Measurements from ENCODE around the gene CHKA. TPM values are rescaled to one million over a fixed set of nuclear protein-coding genes. Genes with fewer than 3 reads are reported as not detected.

CHKA gene
- total RNA-seq, 1 experiment from 2014 or later: 63.0 TPM

GRCh38 chr11:68035266-68035876, 85.8 kb downstream of the CHKA start:
- Histone ChIP-seq H4K8ac (replicated peaks; ENCODE audit: insufficient read length, low read depth, low read length) (no peak overlapping the region), H3K4ac (ENCODE audit: low read depth, low read length) (no peak overlapping the region), H2BK120ac (ENCODE audit: low read depth, low read length, poor library complexity, severe bottlenecking) (no peak overlapping the region), H2BK15ac (ENCODE audit: low read depth, low read length) (no peak overlapping the region), H3K23me2 (ENCODE audit: insufficient read length, low read depth, low read length, poor library complexity, severe bottlenecking) (no peaks in the 10 kb centered on the region), H2BK12ac (ENCODE audit: insufficient read length, low read depth, low read length) (no peak overlapping the region), H3K27me3 (ENCODE audit: insufficient read depth, low read length) (no peaks in the 10 kb centered on the region), H3T11ph (ENCODE audit: low read length) (no peak overlapping the region), H3K56ac (ENCODE audit: insufficient read length, low read depth, low read length) (no peak overlapping the region), H2BK20ac (ENCODE audit: low read depth, low read length, poor library complexity, severe bottlenecking) (no peak overlapping the region), H2BK5ac (ENCODE audit: insufficient read length, low read length) (no peak overlapping the region), H2AFZ (ENCODE audit: low read length) (no peak overlapping the region), H2AK5ac (ENCODE audit: insufficient read length, low read length) (no peak overlapping the region), H3K9me3 (ENCODE audit: control insufficient read depth, low read depth, low read length) (no peaks in the 10 kb centered on the region), H4K91ac (ENCODE audit: insufficient read length, low read depth, low read length) (no peak overlapping the region), H3K18ac (ENCODE audit: insufficient read length, low read depth, low read length) (no peak overlapping the region), H4K20me1 (ENCODE audit: control insufficient read depth, insufficient read depth, insufficient read length) (no peaks in the 10 kb centered on the region), H3K14ac (ENCODE audit: insufficient read depth, low read length) (no peak overlapping the region), H3K79me2 (ENCODE audit: insufficient read depth, low read length) (no peaks in the 10 kb centered on the region), H3K4me1 (ENCODE audit: insufficient read depth, low read length) (no peaks in the 10 kb centered on the region; the same call in 1 of the 2 replicates), H3K27ac (ENCODE audit: insufficient read length, low read depth, low read length) (no peak overlapping the region), H4K5ac (ENCODE audit: insufficient read length, low read depth, low read length) (no peak overlapping the region), H3K79me1 (ENCODE audit: insufficient read depth, low read depth, low read length, poor library complexity, severe bottlenecking) (peaks cover 5% of the 10 kb centered on the region), H3K9ac (ENCODE audit: extremely low read depth, insufficient read length, low read length) (no peak overlapping the region), H3K23ac (ENCODE audit: insufficient read length, low read depth, low read length) (no peak overlapping the region), H3K4me2 (ENCODE audit: insufficient read depth, insufficient read length, low read length) (no peak overlapping the region)
- peaks cover 13 to 18% of the 10 kb centered on the region in 2 experiments for H3K4me1 Mint-ChIP-seq
- no CpG with 5 or more reads among the region's 13 CpGs for WGBS (ENCODE audit: extremely low coverage, insufficient read length, low lambda C conversion rate)
- no peaks in the 10 kb centered on the region for H3K27me3 Mint-ChIP-seq (ENCODE audit: low read depth)
- TF ChIP-seq CTCF (conservative IDR thresholded peaks at IDR 0.05): no peak
- peak overlapping the region in 1 of 3 experiments; percentile 48; a peak in 1 of 7 replicates for H3K27ac Mint-ChIP-seq
- H3K4me3 Mint-ChIP-seq: no peak overlapping the region
- H3K36me3 Mint-ChIP-seq (ENCODE audit: insufficient read depth in 1 of 3, low read depth in 3 of 3): peaks cover 11 to 34% (median 16%) of the 10 kb centered on the region in 3 experiments; a peak in 6 of 7 replicates
- H3K9me3 Mint-ChIP-seq: no peaks in the 10 kb centered on the region
- DNase-seq: no peak

Data from H9 (cell line).